H9 (cell line): ENCODE measurements around the gene EFEMP1. TPM values are rescaled to one million over a fixed set of nuclear protein-coding genes. Genes with fewer than 3 reads are reported as not detected.

ENCODE experiments used
- DNase-seq: peaks from one replicate; pipeline ENCODE4 v3.0.0-alpha.2; 2017
- H2AFZ ChIP-seq: one replicate; pipeline ENCODE4 v1.6.1; 2013; ENCODE audit warnings: mild to moderate bottlenecking, low read length, control low read depth, moderate library complexity
- H2AK5ac ChIP-seq: 2 replicates; pipeline ENCODE4 v1.6.1; 2013; ENCODE audit warnings: low read length, control low read depth, mixed read lengths; ENCODE audit not compliant: insufficient read length
- H2BK120ac ChIP-seq: one replicate; pipeline ENCODE4 v1.6.1; 2013; ENCODE audit warnings: low read depth, mild to moderate bottlenecking, low read length, control low read depth, inconsistent platforms; ENCODE audit not compliant: poor library complexity, severe bottlenecking
- H2BK12ac ChIP-seq: 2 replicates; pipeline ENCODE4 v1.6.1; 2013; ENCODE audit warnings: low read length, control low read depth, mixed read lengths, low read depth; ENCODE audit not compliant: insufficient read length
- H2BK15ac ChIP-seq: 2 replicates; pipeline ENCODE4 v1.6.1; 2013; ENCODE audit warnings: low read depth, low read length, control low read depth
- H2BK20ac ChIP-seq: one replicate; pipeline ENCODE4 v1.6.1; 2013; ENCODE audit warnings: low read depth, mild to moderate bottlenecking, low read length, control low read depth, inconsistent platforms; ENCODE audit not compliant: poor library complexity, severe bottlenecking
- H2BK5ac ChIP-seq: 2 replicates; pipeline ENCODE4 v1.6.1; 2013; ENCODE audit warnings: low read length, control low read depth, mixed read lengths; ENCODE audit not compliant: insufficient read length
- H3K14ac ChIP-seq: 2 replicates; pipeline ENCODE4 v1.6.1; 2013; ENCODE audit warnings: low read length, control low read depth; ENCODE audit not compliant: insufficient read depth
- H3K18ac ChIP-seq: 2 replicates; pipeline ENCODE4 v1.6.1; 2013; ENCODE audit warnings: low read depth, mild to moderate bottlenecking, mixed read lengths, low read length, control low read depth; ENCODE audit not compliant: insufficient read length
- H3K23ac ChIP-seq: 2 replicates; pipeline ENCODE4 v1.6.1; 2013; ENCODE audit warnings: low read length, control low read depth, mixed read lengths, low read depth; ENCODE audit not compliant: insufficient read length
- H3K23me2 ChIP-seq: 2 replicates; pipeline ENCODE4 v1.6.1; 2013; ENCODE audit warnings: low read depth, mild to moderate bottlenecking, mixed read lengths, low read length, control low read depth; ENCODE audit not compliant: insufficient read length, poor library complexity, severe bottlenecking
- H3K27ac ChIP-seq: 2 replicates; pipeline ENCODE4 v1.5.1; 2013; ENCODE audit warnings: low read length, control low read depth, mixed read lengths, low read depth; ENCODE audit not compliant: insufficient read length
- H3K27me3 ChIP-seq: 2 replicates; pipeline ENCODE4 v1.6.1; 2013; ENCODE audit warnings: low read length, control low read depth, inconsistent platforms; ENCODE audit not compliant: insufficient read depth
- H3K4ac ChIP-seq: 2 replicates; pipeline ENCODE4 v1.6.1; 2013; ENCODE audit warnings: low read depth, mild to moderate bottlenecking, control low read depth, inconsistent platforms, low read length, moderate library complexity
- H3K4me1 ChIP-seq: 2 replicates; pipeline ENCODE4 v1.6.1; 2013; ENCODE audit warnings: low read length, control low read depth, inconsistent platforms; ENCODE audit not compliant: insufficient read depth
- H3K4me2 ChIP-seq: 2 replicates; pipeline ENCODE4 v1.6.1; 2013; ENCODE audit warnings: low read length, control low read depth, mixed read lengths; ENCODE audit not compliant: insufficient read length, insufficient read depth
- H3K56ac ChIP-seq: 2 replicates; pipeline ENCODE4 v1.6.1; 2013; ENCODE audit warnings: low read depth, mild to moderate bottlenecking, mixed read lengths, low read length, control low read depth; ENCODE audit not compliant: insufficient read length
- H3K79me1 ChIP-seq: 2 replicates; pipeline ENCODE4 v1.6.1; 2013; ENCODE audit warnings: low read depth, mild to moderate bottlenecking, moderate library complexity, low read length, control low read depth, inconsistent platforms; ENCODE audit not compliant: insufficient read depth, poor library complexity, severe bottlenecking
- H3K79me2 ChIP-seq: 2 replicates; pipeline ENCODE4 v1.6.1; 2013; ENCODE audit warnings: low read length, control low read depth, inconsistent platforms; ENCODE audit not compliant: insufficient read depth
- H3K9ac ChIP-seq: 2 replicates; pipeline ENCODE4 v1.6.1; 2013; ENCODE audit warnings: low read length, control low read depth, mixed read lengths; ENCODE audit not compliant: insufficient read length; ENCODE audit errors: extremely low read depth
- H3K9me3 ChIP-seq: one replicate; pipeline ENCODE4 v1.6.1; 2013; ENCODE audit warnings: low read depth, low read length, inconsistent platforms; ENCODE audit not compliant: control insufficient read depth
- H3T11ph ChIP-seq: one replicate; pipeline ENCODE4 v1.6.1; 2013; ENCODE audit warnings: mild to moderate bottlenecking, low read length, control low read depth, inconsistent platforms
- H4K20me1 ChIP-seq: one replicate; pipeline ENCODE4 v1.6.1; 2013; ENCODE audit not compliant: control insufficient read depth, insufficient read length, insufficient read depth
- H4K5ac ChIP-seq: 2 replicates; pipeline ENCODE4 v1.6.1; 2013; ENCODE audit warnings: low read depth, mild to moderate bottlenecking, mixed read lengths, low read length, control low read depth; ENCODE audit not compliant: insufficient read length
- H4K8ac ChIP-seq: replicated peaks from 2 replicates; pipeline ENCODE4 v1.6.1; 2013; ENCODE audit warnings: low read length, control low read depth, mixed read lengths, low read depth; ENCODE audit not compliant: insufficient read length
- H4K91ac ChIP-seq: 2 replicates; pipeline ENCODE4 v1.6.1; 2013; ENCODE audit warnings: low read depth, mild to moderate bottlenecking, moderate library complexity, mixed read lengths, low read length, control low read depth; ENCODE audit not compliant: insufficient read length
- H3K27ac Mint-ChIP-seq, 3 experiments: 2 replicates in 2 of 3; 3 replicates in 1 of 3; pipeline ENCODE4 v1.8.0; 2020 to 2021; ENCODE audit warnings: mixed read lengths in 3 of 3, mild to moderate bottlenecking in 1 of 3, moderate library complexity in 1 of 3
- H3K27me3 Mint-ChIP-seq: 2 replicates; pipeline ENCODE4 v1.8.0; 2021; ENCODE audit warnings: low read depth, mild to moderate bottlenecking, moderate library complexity, mixed read lengths
- H3K36me3 Mint-ChIP-seq, 3 experiments: 2 replicates in 2 of 3; 3 replicates in 1 of 3; pipeline ENCODE4 v1.8.0; 2020 to 2021; ENCODE audit warnings: low read depth in 3 of 3, mixed read lengths in 3 of 3; ENCODE audit not compliant: insufficient read depth in 1 of 3
- H3K4me1 Mint-ChIP-seq, 2 experiments: 2 replicates each; pipeline ENCODE4 v1.8.0; 2020; ENCODE audit warnings: mixed read lengths in 2 of 2
- H3K4me3 Mint-ChIP-seq, 2 experiments: 2 replicates in 1 of 2; 3 replicates in 1 of 2; pipeline ENCODE4 v1.8.0; 2020 to 2021; ENCODE audit warnings: mild to moderate bottlenecking in 2 of 2, mixed read lengths in 2 of 2, moderate library complexity in 1 of 2
- H3K9me3 Mint-ChIP-seq, 2 experiments: 2 replicates in 1 of 2; 3 replicates in 1 of 2; pipeline ENCODE4 v1.8.0; 2020; ENCODE audit warnings: mild to moderate bottlenecking in 2 of 2, mixed read lengths in 2 of 2, moderate library complexity in 1 of 2
- WGBS: extraction: QIAGEN DNeasy Blood & Tissue Kit; methylation state at CpG from one replicate; pipeline ENCODE4 v1.1.7; 2013; ENCODE audit warnings: missing lambda C conversion rate, low lambda C conversion rate, mixed read lengths; ENCODE audit not compliant: insufficient read length; ENCODE audit errors: extremely low coverage; 5-methylcytosine and 5-hydroxymethylcytosine counted together
- total RNA-seq: library from RNA; stranded (reverse); gene quantifications from 2 replicates; pipeline ENCODE4 v1.2.1, GENCODE V29; 2021
- TF ChIP-seq, protein P1 (sequence below): fragments of 200-600 bp; sonication (generic); conservative IDR thresholded peaks from 3 replicates; pipeline ENCODE4 v1.8.0; 2021; ENCODE audit warnings: antibody characterized with exemption, mild to moderate bottlenecking

The EFEMP1 gene
- total RNA-seq, 1 experiment from 2014 or later: 3.5 TPM

DNA sequence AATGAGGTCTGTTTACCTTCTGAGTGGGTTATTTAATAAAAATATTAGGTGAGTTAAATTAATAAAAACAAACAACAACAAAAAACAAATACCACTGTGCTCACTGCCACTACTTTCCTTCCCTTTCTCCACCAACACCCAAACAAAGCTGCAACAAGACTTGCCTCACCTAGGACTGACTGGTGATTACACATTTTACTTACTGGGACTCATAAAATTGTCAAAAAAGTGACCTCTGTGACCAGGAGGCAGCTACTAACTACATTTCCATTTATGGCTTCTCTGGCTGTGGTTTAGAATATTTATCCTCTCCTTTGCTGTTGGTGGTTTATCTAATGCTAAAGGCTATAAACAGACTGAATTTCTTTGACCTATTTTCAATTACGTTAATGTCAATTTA, 39.8 kb downstream of the EFEMP1 start:
- H3K4me2 ChIP-seq: no peak overlapping the region
- no peaks in the 10 kb centered on the region for H3K9me3 ChIP-seq
- no peak overlapping the region for H3K56ac ChIP-seq
- H3K14ac ChIP-seq: no peak overlapping the region
- Mint-ChIP-seq H3K4me3 (no peak overlapping the region), H3K27ac (no peak overlapping the region), H3K36me3 (no peaks in the 10 kb centered on the region), H3K4me1 (peaks cover 5 to 12% of the 10 kb centered on the region in 2 experiments), H3K27me3 (no peaks in the 10 kb centered on the region), H3K9me3 (no peaks in the 10 kb centered on the region)
- no peak overlapping the region for H4K5ac ChIP-seq
- no peak overlapping the region for H2BK15ac ChIP-seq
- H2BK120ac ChIP-seq: no peak overlapping the region
- H3K23ac ChIP-seq: no peak overlapping the region
- H3K18ac ChIP-seq: no peak overlapping the region
- peaks cover 5% of the 10 kb centered on the region for H3K4me1 ChIP-seq
- no peaks in the 10 kb centered on the region for H3K79me1 ChIP-seq
- no peak overlapping the region for H3K9ac ChIP-seq
- H2AFZ ChIP-seq: no peak overlapping the region
- H4K91ac ChIP-seq: no peak overlapping the region
- H3K4ac ChIP-seq: no peak overlapping the region
- H3K27me3 ChIP-seq: no peaks in the 10 kb centered on the region
- no peak overlapping the region for H3T11ph ChIP-seq
- H2BK5ac ChIP-seq: no peak overlapping the region
- H2BK12ac ChIP-seq: no peak overlapping the region
- no peak overlapping the region for H3K27ac ChIP-seq
- H4K8ac ChIP-seq: no peak overlapping the region
- H2AK5ac ChIP-seq: no peak overlapping the region
- H3K79me2 ChIP-seq: no peaks in the 10 kb centered on the region
- TF ChIP-seq, protein P1, sequence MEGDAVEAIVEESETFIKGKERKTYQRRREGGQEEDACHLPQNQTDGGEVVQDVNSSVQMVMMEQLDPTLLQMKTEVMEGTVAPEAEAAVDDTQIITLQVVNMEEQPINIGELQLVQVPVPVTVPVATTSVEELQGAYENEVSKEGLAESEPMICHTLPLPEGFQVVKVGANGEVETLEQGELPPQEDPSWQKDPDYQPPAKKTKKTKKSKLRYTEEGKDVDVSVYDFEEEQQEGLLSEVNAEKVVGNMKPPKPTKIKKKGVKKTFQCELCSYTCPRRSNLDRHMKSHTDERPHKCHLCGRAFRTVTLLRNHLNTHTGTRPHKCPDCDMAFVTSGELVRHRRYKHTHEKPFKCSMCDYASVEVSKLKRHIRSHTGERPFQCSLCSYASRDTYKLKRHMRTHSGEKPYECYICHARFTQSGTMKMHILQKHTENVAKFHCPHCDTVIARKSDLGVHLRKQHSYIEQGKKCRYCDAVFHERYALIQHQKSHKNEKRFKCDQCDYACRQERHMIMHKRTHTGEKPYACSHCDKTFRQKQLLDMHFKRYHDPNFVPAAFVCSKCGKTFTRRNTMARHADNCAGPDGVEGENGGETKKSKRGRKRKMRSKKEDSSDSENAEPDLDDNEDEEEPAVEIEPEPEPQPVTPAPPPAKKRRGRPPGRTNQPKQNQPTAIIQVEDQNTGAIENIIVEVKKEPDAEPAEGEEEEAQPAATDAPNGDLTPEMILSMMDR: no peak
- no CpG with 5 or more reads among the region's 1 CpG for WGBS
- H3K23me2 ChIP-seq: no peaks in the 10 kb centered on the region
- H2BK20ac ChIP-seq: no peak overlapping the region
- DNase-seq: no peak
- H4K20me1 ChIP-seq: no peaks in the 10 kb centered on the region
